Nephron (organoid): Measurements from ENCODE around the gene ASB16.
"Not testable (repeated sequence)": the region's sequence is repeated elsewhere in the genome, so short reads cannot be mapped to it uniquely, and the experiment has no call there.

Experiments
- H3K27ac Mint-ChIP-seq, 3 experiments: 2 replicates each; pipeline ENCODE4 v1.8.0; 2020; ENCODE audit warnings: mixed read lengths in 3 of 3, mild to moderate bottlenecking in 2 of 3, moderate library complexity in 1 of 3
- H3K27me3 Mint-ChIP-seq: 2 replicates; pipeline ENCODE4 v1.8.0; 2021; ENCODE audit warnings: low read depth, mild to moderate bottlenecking, moderate library complexity, mixed read lengths
- H3K36me3 Mint-ChIP-seq: 2 replicates; pipeline ENCODE4 v1.8.0; 2020; ENCODE audit warnings: low read depth, mixed read lengths
- H3K4me1 Mint-ChIP-seq: 2 replicates; pipeline ENCODE4 v1.8.0; 2020; ENCODE audit warnings: mixed read lengths
- H3K4me3 Mint-ChIP-seq, 3 experiments: 2 replicates each; pipeline ENCODE4 v1.8.0; 2020; ENCODE audit warnings: mild to moderate bottlenecking in 3 of 3, mixed read lengths in 3 of 3, moderate library complexity in 2 of 3
- H3K9me3 Mint-ChIP-seq: 2 replicates; pipeline ENCODE4 v1.8.0; 2020; ENCODE audit warnings: mixed read lengths
- TF ChIP-seq, protein P1 (sequence below), 3 experiments: fragments of 200-600 bp; sonication (generic); IDR thresholded peaks; one replicate each; pipeline ENCODE4 v1.5.0; 2021; ENCODE audit warnings: antibody characterized with exemption in 3 of 3; ENCODE audit not compliant: unreplicated experiment in 3 of 3

Gene ASB16

DNA sequence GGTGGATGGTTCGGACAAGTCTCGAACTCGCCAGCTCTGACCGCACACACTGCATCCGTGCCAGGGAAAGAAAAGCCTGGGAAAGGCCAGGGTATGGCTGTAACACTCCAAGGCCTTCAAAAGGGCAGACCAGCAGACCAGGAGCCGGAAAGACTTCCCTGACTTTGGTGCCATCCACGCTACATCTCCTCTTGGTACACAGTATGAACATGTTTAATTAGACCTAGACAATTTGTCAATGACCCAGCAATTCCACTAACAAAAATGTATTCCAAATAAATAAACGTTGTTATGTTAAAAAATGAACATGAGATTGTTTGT is 46.4 kb upstream of the ASB16 start:
- TF ChIP-seq, protein P1, sequence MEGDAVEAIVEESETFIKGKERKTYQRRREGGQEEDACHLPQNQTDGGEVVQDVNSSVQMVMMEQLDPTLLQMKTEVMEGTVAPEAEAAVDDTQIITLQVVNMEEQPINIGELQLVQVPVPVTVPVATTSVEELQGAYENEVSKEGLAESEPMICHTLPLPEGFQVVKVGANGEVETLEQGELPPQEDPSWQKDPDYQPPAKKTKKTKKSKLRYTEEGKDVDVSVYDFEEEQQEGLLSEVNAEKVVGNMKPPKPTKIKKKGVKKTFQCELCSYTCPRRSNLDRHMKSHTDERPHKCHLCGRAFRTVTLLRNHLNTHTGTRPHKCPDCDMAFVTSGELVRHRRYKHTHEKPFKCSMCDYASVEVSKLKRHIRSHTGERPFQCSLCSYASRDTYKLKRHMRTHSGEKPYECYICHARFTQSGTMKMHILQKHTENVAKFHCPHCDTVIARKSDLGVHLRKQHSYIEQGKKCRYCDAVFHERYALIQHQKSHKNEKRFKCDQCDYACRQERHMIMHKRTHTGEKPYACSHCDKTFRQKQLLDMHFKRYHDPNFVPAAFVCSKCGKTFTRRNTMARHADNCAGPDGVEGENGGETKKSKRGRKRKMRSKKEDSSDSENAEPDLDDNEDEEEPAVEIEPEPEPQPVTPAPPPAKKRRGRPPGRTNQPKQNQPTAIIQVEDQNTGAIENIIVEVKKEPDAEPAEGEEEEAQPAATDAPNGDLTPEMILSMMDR (IDR thresholded peaks at IDR 0.05; ENCODE audit: unreplicated experiment in 3 of 3), result no peak
- Mint-ChIP-seq H3K4me3 (peak overlapping the region; percentile 95 to 96 (median 96)), H3K27me3 (no peaks in the 10 kb centered on the region), H3K4me1 (peaks cover 36% of the 10 kb centered on the region), H3K36me3 (no peaks in the 10 kb centered on the region), H3K27ac (peak overlapping the region; percentile 90 to 97 (median 94)), H3K9me3 (no peaks in the 10 kb centered on the region)

DNA sequence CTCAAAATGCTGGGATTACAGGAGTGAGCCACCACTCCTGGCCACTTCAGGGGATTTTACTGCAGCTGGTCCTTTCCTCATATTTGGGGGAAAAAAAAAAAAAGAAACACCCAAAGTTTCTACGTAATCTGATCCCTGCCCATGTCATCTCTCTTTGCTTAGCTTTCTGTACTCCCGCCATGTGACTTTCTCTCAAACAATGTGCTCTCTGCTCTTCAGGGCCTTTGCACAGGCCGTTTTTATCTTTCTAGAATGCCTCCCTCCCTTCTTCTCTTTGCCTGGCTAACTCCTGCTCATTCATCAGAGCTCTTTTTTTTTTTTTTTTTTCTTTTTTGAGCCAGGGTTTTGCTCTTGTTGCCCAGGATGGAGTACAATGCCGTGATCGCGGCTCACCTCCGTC is 42.1 kb upstream of the ASB16 start:
- Mint-ChIP-seq H3K4me1 (peaks cover 14% of the 10 kb centered on the region), H3K27ac (no peak overlapping the region), H3K36me3 (no peaks in the 10 kb centered on the region), H3K9me3 (no peaks in the 10 kb centered on the region), H3K4me3 (peak overlapping the region; percentile 1 to 16 (median 12)), H3K27me3 (peaks cover 6% of the 10 kb centered on the region)
- TF ChIP-seq, protein P1 (IDR thresholded peaks at IDR 0.05; ENCODE audit: unreplicated experiment in 3 of 3), result no peak

DNA sequence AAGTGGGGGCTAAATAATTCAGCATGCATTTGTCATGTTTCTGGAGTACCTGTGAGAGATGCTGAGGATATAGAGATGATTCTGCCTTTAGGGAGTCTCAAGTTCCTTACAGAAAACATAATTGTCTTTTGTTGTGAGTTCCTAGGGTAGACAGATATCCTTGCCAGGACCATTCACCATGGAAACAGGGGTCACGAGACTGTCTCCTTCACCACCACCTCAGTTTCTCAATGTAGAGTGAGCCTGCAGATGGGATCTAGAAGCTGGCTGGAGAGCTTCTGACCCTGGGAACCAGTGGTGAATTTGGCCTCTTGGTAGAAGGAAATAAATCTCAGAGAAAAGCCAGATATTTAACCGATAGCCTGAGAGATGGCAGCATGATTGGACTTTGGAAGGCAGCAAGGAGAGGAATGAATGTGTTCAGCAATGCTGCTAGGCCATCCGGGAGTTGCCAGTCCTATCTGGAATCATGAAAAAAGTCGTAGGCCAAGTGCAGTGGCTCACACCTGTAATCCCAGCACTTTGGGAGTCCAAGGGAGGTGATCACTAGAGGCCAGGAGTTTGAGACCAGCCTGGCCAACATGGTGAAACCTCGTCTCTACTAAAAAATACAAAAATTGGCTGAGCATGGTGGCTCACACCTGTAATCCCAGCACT is 39.7 kb upstream of the ASB16 start:
- H3K4me3 Mint-ChIP-seq, result no peak overlapping the region

DNA sequence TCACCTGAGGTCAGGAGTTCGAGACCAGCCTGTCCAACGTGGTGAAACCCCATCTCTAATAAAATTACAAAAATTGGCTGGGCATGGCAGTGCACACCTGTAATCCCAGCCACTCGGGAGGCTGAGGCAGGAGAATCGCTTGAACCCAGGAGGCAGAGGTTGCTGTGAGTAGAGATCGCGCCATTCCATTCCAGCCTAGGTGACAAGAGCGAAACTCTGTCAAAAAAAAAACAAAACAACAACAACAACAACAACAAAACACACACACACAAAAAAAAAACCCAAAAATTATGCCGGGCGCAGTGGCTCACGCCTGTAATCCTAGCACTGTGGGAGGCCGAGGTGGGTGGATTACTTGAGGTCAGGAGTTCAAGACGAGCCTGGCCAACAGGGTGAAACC is 39.1 kb upstream of the ASB16 start:
- H3K4me3 Mint-ChIP-seq, H3K27me3 Mint-ChIP-seq, H3K27ac Mint-ChIP-seq, H3K36me3 Mint-ChIP-seq, H3K9me3 Mint-ChIP-seq, H3K4me1 Mint-ChIP-seq: not testable (repeated sequence)

More for the DNA sequence above, 39.7 kb upstream of the ASB16 start:
- TF ChIP-seq, protein P1 (IDR thresholded peaks at IDR 0.05; ENCODE audit: unreplicated experiment in 3 of 3), result no peak
- Mint-ChIP-seq H3K27me3 (peaks cover 6% of the 10 kb centered on the region), H3K36me3 (no peaks in the 10 kb centered on the region), H3K9me3 (no peaks in the 10 kb centered on the region), H3K27ac (peak overlapping the region; percentile 49 to 78 (median 61)), H3K4me1 (peaks cover 5% of the 10 kb centered on the region)

DNA sequence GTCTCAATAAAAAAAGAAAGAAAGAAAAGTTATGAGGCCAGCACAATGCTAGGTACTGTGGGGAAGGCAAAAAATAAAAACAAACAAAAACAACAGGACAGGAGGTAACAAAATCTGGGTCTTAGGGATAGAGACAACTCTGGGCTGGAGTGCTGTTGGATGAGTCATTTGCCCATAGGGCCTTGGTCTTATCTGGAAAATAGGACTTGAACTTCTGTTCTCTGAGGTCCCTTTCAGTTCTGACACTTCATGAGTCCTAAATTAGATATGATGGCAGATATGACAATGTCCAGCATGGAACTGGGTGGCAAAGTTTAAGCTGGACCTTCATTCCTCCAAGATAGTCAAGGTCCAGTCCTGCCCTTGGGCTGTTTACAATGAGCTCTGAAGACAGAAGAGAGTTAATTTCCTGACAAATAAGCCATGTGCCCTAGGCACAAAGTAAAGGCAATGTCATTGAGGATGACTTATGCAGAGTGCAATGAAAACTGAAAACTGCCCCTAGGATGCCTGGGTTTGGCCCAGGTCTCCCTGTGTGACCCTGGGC is 38.2 kb upstream of the ASB16 start:
- H3K36me3 Mint-ChIP-seq, result no peaks in the 10 kb centered on the region
- TF ChIP-seq, protein P1 (IDR thresholded peaks at IDR 0.05; ENCODE audit: unreplicated experiment in 3 of 3), result no peak

DNA sequence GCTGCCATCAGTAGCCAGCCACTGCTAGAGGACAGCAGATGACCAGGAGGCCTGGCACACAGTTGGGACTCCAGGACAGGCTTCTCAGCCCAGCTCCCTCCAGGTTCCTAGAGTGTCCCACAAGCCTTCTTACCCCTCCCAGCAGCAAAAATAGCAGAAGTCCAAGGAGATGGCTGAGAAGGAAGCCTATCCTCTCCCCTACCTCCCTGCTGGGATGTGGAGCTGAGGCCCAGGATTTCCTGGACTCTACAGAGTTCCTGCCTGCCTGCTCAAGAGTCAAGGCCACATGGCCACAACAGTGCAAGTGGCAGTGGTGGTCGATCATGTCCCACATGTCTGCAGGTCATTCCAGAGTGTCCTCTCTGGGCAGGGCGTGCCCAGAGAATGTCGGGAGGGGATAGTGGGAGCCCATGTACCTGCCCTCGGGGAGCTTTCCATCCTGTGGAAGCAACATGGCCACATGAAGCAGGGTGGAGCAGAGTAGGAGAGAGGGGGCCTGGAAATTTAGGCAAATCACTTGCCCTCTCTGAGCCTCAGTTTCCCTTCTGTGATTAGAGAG is 36.5 kb upstream of the ASB16 start:
- H3K4me3 Mint-ChIP-seq, result no peak overlapping the region
- peaks cover 19% of the 10 kb centered on the region for H3K4me1 Mint-ChIP-seq
- TF ChIP-seq, protein P1 (IDR thresholded peaks at IDR 0.05; ENCODE audit: unreplicated experiment in 3 of 3), result no peak
- no peaks in the 10 kb centered on the region for H3K9me3 Mint-ChIP-seq
- H3K27ac Mint-ChIP-seq, result no peak overlapping the region
- no peaks in the 10 kb centered on the region for H3K36me3 Mint-ChIP-seq
- H3K27me3 Mint-ChIP-seq, result peaks cover 11% of the 10 kb centered on the region

More for the DNA sequence above, 38.2 kb upstream of the ASB16 start:
- Mint-ChIP-seq H3K4me3 (no peak overlapping the region), H3K4me1 (peaks cover 5% of the 10 kb centered on the region), H3K27ac (no peak overlapping the region), H3K27me3 (peaks cover 6% of the 10 kb centered on the region), H3K9me3 (no peaks in the 10 kb centered on the region)
